ENCODE results near the gene ENC1.
A peak's percentile ranks its signal among the peaks of the same experiment; 100 is the strongest.

Gene ENC1

DNA sequence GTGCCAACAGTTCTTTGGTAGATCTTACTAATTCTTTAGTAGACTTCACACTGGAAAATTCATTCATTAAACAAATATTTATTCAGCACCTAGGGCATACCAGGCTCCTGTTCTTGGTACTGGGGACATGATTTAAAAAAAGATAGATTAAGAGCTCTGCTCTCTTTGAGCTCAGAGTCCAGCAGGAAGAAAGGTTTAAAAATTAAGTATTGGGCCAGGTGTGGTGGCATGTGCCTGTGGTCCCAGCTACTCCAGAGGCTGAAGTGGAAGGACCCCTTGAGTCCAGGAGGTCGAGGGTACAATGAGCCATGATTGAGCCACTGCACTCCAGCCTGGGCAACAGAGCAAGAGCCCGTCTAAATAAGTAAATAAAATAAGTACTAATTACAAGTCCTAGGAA, 41.4 kb downstream of the ENC1 start:
- no peak for DNase-seq

DNA sequence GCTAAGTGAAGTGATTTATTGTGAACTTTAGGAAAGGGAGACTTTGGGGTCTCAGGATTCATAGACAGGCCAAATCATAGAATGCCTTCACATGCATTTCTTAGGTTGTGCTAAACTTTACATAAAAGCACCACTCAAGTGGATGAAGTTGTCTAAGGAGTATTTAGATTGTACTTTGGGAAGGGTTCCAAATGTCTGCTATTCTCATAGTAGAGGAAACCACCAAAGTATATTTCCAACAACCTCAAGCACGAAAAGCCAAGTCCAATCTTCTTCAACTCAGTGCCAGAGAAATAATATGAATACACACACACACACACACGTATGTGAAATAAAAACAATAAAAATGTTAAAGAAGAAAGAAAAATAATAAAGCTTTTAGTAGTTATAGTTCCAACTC, 41.8 kb downstream of the ENC1 start:
- no peak for DNase-seq

DNA sequence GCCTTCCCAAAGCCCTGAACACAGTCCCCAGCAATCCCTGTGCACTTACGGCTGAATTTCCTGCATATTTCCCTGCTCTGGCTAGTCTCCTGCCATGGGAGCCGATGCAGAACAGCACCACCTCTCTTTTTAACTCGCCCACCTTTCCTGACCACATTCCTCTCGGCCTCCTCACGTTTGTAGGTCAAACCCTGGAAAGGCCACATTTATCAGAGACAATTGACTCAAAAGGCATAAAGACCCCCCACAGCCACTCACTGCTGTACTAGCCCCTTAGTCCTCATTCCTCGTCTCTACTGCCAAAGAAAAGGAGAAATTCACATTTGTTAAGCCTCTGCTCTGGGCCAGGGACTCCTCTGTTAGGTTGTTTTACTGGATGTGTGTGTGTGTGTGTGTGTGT, 43.6 kb downstream of the ENC1 start:
- DNase-seq, result no peak

DNA sequence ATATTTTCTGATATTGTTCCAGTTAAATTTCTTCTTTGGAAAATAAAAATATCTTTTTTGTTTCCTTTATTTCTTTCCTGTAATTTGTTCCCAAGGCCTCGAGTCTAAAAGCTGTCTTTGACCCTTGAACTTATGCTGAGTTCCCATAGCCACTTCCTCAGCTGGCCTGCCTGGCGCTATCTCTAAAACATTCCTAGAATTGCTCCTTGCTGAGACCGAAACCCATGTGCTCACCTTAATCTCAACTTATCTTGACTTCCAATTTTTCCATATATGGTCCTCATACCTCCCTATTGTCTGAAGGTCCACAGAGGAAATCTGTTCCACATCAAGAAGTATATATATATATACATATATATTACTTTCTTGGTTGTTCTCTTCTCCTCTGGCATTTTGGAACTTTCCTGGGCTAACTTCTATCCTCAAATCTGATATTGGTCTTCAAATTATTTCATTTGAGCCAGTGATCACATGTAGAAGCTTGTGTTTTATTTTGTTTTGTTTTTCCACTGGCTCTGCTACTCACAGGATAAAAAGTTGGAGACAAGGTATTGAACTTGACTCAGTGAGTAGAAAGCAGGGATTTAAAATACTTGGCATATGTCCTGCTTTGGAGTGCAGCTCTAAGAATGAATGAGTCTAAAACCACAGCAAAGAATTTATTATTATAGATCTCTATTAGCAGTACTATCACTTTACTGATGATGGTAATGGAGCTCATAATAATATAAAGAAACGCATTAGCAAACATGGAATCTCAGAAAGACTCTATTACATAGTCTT, 45.2 kb downstream of the ENC1 start:
- DNase-seq, result no peak

DNA sequence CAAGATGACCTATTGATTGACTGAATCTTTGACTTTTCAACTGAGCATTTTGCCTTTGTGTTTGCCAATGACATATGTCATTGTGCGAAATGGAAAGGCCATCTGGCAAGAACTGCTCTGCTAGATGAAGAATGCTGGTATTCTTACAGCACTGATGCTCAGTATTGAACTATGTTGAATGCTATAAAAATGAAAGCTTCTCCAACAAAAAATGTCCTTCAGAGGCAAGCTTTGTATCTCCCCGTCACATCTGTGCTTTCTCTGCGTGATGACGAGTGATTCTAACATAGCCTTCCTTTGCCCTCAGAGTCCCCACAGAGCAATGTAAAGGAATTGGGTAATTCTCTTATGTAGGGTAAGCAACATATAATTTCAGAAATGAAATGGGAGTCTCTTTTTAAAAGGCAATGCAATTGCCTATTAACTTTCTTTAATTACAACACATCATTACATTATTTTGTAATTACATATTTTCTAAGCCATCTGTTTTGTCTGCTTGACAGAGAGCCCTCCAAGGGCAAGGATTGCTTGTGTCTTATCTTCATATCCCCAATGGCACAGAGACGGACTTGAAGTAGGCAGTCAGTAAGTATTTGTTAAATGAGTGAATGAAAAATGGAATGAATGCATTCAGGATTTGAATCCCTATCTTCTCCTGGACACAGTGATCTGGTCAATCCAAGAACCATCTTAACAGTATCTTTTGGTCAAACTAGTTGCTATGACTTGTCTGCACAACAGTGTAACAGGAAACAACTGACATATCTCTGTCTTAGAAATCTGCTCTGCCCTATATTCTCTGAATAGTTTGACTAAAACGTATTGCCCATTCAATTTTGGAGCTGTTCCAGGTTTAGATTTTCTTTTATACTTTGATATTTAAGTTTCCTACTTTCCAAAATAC, 46.1 kb downstream of the ENC1 start:
- no peak for DNase-seq

DNA sequence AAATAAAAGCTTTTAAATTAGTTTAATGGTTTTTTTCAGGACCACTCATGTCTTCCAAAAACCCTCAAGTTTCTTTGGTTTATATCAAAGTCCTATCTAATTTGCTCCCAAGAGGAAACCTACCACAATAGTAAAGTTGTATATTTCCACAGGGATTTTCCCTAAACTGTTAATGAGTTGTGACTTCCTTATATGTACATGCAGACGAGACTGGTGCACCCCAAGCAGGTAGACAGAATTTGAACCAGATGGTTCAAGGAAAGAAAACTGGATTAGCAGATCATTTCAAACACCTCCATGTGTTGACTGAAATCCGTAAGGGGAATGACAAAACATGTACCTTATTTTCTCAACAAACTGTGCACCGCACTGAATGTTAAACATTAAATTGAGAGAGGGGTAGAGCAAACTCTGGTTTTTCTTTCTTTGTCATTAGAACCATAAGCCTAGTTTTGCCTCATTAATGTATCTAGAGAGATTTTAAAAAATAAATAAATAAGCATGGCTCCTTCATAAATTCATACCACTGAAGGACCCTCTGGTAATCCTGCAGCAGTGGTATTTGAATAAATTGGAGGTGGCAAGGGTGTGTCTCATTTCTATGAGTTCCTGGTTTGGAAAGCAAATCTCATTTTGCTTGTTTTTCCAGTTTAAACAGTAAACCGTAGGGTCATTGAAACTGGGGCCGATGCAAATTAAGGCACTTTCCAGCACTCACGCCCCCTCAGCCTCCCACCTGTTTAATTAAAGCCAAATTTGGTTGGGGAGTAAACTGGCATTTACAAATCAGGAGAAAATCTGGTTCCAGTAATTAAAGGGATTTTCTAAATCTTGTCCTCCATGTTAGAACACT, 51.1 kb downstream of the ENC1 start:
- DNase-seq, result no peak

DNA sequence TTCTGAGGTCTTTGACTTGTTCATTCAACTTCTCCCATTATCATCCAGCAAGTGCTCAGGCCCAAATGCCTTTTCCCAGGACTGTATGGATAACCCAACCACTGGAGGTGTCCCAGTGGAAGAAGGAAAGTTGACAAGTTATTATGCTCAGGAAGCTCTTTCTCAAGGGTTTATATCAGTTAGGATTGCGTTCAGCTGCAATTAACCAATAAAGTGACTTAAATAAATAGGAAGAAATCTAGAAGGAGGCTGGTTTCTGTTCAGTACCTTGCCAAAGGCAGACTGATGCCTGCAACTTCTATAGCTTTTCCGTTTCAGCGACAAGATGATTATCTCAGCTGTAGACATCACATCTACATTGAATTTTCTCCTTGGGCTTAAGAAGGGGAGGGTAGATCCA, 52.1 kb downstream of the ENC1 start:
- DNase-seq, result no peak

DNA sequence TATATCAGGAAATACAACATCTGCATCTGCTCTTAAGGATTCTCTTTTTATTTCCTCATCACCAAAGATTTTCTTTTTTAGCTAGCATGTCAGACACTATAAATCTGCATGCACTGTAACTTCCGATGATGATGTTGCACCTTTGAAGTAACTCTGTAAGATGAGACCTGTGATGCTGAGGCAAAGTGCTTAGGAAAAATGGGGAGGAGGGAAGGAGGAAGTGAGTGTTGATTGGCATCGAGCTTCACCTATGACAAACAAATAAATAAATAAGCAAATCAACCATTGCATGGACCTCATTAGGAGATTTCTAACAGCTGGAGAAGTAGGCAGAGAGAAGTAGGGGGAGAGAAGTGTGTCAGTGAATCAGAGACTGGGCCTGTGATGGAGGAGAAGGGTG, 52.6 kb downstream of the ENC1 start:
- no peak for DNase-seq

DNA sequence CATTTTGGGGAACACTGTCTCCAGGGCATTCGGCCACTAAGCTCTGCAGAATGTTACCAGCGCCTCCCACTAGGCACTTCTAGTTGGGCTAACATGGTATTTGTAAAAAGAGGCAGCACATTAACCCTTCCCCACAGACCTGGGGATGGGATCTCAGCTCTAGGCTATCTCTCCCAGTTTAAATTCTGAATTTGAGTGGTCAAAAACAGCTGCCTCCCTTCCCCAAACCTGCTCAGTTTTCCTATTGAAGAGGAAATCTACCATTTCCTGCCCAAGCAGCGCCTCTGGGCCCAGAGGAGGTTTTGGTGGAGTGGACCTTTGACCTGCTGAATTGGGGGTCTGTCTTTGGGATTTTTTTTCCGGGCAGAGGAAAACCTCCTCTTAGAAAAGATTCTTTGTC, 53.2 kb downstream of the ENC1 start:
- DNase-seq, result no peak

DNA sequence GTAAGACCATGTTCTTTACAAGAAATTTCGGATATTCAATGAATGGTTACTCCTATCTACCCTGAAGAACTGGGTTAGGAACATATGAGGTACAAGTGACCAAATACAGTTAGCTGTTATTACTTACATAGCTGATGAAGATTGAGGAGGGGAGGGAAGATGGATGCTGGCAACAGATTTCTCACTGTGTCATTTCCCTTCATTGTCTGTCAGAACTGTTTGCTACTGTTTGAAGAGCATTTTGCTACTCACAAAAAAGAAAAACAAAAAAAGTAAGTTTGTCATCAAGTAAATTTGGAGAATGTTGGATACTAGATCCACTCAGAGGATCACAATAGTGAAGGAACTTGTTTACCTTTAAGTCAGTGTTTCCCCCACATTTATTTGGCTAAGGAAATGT, 53.7 kb downstream of the ENC1 start:
- no peak for DNase-seq

DNA sequence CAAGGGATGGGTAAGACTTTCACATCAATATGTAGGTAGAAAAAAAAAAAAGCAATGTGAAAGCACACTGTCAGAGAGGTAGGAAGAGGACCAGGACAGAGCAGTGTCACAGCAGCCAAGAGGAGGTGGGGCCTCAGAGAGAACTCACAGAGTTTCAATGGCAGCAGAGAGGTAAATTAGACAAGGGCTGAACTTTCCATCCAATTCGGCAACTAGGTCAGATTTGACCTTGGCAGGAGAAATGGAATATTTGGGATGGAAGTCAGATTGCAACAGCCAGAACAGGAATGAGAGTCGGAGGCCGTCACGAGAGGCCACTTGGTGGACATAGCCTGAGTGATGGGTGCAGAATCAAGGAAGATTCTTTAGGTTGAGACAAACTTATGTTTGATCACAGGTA, 57.7 kb downstream of the ENC1 start:
- DNase-seq, result no peak

DNA sequence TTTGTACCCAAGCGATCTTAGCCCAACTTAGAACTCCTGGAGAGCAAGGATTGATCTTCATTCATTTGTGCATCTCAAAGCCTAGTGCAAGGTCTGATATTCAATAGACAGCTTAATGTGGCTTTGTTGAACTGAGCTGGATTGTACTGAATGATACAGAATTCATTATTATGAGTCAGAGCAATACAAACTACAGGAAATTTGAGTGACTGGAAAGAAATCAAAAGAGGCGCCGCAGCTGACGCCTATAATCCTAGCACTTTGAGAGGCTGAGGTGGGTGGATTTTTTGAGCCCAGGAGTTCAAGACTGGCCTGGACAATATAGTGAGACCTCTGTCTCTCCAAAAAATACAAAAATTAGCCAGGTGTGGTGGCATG, 58.6 kb downstream of the ENC1 start:
- DNase-seq, result no peak

DNA sequence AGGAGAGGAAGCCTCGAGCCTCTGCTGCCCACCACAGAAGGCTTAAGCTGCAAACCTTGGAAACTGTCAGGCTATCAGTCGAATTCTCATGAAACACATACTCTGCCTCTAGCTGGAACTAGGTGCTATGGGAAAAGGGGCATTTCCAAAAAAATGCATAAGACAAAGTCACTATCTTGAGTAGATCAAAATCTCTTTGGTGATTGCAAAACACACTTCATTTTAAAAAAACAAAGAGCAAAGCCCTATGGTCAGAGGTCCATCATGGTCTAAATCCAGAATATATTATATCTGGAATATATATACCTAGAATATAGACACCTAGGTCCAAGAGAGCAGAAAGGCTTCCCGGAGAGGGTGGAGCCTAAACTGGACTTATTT, 59.8 kb downstream of the ENC1 start:
- DNase-seq, result no peak

DNA sequence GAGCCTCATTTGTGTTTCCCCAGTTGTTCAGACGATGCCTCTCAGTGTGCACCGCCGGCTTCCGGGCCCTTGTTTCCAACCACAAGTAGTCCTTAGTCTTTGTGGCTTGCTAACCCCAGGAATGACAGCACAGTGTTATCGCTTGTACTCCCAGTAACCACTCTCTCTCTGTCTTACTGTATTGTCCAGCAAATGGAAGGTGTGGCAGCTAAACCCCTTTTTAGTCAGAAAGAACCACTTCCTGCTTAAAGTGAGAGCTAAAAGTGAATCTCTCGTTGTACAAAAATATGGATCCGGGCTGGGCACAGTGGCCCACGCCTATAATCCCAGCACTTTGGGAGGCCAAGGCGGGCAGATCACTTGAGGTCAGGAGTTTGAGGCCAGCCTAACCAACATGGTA, 61.3 kb downstream of the ENC1 start:
- peak; percentile 62 for DNase-seq

DNA sequence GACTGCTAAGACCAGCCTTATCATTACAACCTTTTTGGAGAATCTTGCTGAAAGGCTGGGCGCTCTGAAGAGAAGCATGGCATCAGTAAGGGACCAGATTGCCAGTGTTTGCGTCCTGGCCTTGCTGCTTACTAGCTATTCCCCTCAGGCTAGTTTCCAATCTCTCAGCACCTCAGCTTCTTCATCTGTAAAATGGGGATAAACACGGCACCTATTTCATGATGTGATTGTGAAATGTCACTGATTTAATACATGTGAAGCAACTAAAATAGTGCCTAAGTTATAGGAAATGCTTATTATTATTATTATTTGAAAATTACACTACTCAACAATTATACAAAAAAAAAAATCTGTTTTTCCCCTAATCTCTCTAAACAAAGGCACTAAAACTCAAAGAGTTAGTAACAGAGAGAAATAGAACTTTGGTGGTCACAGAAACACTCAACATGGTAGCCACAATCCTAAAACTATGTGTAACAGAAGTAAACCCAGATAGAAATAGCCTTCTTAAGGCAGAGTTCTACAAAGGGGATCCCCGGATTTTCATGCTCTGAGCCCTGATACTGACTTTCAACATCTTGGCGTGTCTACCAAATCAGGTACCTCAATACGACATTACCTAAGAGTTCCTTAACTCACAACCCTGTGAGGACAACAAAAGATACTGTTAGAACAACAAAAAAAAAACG, 62.0 kb downstream of the ENC1 start:
- DNase-seq, result no peak
